Activated T-cell treated with anti-CD3 and anti-CD28 coated beads, Interleukin-2, amount 50 U/mL, for 48 hours (primary cell): Measurements from ENCODE around the gene MSANTD2.
A peak's percentile ranks its signal among the peaks of the same experiment; 100 is the strongest.
"Not testable (repeated sequence)": the region's sequence is repeated elsewhere in the genome, so short reads cannot be mapped to it uniquely, and the experiment has no call there.

Experiments
- DNase-seq, 2 experiments: peaks; one replicate each; pipeline ENCODE4 v3.0.0-alpha.2; 2020

MSANTD2 gene

GRCh38 chr11:124817036-124817435 is 16.8 kb upstream of the MSANTD2 start:
- no peak for DNase-seq

- no peak for DNase-seq
Observed at GRCh38 chr11:124814739-124815138, 14.5 kb upstream of the MSANTD2 start.

- no peak for DNase-seq
Observed at GRCh38 chr11:124812876-124813275, 12.7 kb upstream of the MSANTD2 start.

GRCh38 chr11:124811399-124812125 is 11.4 kb upstream of the MSANTD2 start:
- no peak for DNase-seq

GRCh38 chr11:124807660-124808270 is 7.6 kb upstream of the MSANTD2 start:
- no peak for DNase-seq

- DNase-seq = no peak
Observed at GRCh38 chr11:124807201-124807600, 7.0 kb upstream of the MSANTD2 start.

DNA sequence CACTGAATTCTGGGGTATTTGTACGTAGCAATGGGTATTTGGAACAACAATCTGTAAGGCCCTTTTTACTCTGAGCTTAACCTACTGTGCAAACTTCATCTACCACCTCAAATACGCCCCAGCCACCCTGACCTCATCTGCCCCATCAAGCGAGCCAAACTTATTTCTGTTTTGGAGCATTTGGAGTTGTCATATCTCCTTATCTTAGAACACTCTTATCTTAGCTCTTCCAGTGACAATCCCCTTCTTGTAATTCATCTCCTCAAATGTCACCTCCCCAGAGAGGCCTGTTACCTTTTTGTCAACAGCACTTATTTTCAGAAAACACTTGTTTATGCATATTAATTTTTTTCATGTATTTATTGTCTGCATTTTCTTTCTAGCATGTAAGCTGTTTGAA is 4.7 kb upstream of the MSANTD2 start:
- DNase-seq = no peak

- DNase-seq = no peak
Observed at GRCh38 chr11:124801636-124802312, 1.6 kb upstream of the MSANTD2 start.

DNA sequence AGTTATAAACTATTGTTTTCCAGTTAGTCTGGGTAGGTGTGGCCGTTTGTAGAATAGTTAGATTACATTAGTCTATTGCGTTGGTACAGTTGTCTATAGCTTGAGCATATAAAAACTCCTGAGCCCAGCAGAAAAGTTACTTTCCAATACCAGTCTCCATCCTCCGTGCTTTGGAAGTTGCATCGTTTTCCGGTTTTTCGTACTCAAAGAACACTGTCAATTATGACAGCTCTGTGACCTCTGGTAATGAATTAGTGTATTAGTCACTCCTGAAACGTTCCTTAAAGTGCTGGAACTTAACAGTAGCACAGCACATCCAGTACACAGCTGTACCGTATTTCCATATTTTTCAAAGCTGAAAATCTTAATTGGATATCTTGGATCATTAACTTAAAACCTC is 808 bp upstream of the MSANTD2 start:
- no peak for DNase-seq

DNA sequence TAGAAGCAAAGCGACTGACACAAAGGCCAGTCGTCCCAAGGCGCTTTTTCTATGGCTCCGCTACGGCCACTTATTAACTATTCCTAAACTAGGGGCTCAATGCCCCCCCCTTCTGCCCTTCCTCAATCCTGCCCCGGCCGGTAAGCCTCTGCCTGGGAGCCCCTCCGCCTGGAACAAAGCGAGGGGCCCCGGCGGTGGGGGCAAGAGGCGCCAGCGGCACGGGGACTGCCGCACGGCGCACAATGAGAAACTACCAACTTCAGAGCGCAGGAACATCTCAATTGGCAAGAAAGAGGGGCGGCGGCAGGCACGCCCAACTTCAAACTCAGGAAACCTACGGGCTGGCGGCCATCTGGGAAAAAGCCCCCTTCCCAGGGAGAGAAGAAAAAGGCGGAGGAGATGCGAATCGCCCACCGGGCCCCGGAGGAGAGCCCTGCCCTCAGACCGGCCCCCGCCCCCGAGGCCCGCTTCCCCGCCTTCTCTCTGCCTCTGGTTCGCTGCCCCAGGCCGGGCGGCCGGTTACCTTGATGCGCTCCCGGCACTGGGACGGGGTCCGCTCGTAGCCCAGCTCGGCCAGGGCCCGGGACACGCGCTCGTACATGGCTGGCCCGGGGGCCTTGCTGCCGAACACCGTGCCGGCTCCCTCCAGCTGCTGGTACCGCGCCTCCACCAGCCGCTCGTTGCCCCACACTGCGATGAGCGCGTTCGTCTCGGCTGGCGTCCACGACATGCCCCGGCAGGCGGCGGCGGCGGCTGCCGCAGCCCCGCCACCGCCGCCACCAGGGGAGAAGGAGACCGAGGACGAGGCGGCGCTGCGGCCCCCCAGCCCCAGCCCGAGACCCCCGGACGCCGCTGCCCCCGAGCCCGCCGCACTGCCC is 619 bp downstream of the MSANTD2 start:
- DNase-seq = peak; percentile 58 to 70

DNA sequence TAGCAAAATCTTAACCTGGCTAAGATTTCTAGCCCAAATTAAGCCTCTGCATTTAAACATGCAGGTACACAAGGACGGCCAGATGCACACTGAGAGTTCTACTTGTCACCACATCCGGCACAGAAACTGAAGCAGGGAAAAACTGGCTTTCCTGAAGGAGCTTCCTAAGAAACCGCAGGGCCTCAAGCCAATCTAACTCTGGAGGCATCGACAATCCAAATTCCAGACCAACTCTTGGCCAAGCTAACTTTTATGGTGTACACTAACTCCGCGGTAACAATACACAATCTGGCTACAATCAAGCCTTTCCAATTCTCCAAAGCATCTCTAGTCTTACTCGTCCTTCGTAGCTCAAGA is 1.2 kb downstream of the MSANTD2 start:
- DNase-seq = peak; percentile 21 to 22

DNA sequence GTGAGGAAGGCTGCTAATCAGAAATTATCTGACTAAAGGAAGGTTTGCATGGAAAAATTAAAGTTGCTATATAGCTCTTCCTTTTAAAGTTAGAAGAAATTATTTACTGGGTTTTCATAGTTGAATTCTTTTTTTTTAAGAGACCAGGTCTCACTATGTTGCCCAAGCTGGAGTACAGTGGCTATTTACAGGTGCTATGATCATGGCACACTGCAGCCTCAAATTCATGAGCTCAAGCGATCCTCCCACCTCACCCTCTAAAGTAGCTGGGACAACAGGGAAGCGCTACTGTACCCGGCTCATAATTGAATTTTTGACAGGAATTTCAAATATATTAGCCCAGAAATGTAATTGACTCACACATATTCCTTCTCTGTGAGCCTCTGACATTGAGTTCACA is 3.9 kb downstream of the MSANTD2 start:
- no peak for DNase-seq

DNA sequence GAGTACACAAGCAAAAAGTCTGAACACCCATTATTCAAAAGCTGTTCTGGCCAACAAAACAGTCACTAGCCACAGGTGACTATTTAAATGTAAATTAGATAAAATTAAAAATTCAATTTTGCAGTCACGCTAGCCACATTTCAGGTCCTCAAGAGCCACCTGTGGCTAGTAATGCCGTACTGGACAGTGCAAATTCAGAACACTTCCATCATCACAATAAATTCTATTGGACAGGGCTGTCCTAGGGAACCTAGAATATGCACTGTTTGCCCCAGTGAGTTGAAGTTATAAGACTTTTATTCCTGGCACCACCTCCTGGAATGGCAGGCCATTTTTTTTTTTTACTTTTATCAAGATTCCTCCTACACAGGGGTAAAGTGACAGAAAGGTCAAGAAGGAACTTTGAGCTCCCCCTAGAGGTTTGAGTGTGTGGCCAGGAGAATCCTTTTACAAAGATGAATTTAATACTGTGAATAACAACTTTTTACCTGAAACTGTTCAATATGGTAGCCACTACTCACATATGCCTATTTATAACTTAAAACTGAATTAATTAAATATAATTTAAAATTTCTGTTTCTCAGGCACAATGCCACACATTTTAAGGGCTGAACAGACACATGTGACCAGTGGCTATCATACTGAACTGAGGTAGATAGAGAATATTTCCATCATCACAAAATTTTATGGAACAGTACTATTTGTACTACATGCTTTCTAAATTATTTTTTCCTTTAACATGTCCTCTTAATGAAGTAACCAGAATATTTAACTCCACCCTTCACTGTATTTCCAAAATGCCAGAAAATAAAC is 6.5 kb downstream of the MSANTD2 start:
- DNase-seq = no peak

DNA sequence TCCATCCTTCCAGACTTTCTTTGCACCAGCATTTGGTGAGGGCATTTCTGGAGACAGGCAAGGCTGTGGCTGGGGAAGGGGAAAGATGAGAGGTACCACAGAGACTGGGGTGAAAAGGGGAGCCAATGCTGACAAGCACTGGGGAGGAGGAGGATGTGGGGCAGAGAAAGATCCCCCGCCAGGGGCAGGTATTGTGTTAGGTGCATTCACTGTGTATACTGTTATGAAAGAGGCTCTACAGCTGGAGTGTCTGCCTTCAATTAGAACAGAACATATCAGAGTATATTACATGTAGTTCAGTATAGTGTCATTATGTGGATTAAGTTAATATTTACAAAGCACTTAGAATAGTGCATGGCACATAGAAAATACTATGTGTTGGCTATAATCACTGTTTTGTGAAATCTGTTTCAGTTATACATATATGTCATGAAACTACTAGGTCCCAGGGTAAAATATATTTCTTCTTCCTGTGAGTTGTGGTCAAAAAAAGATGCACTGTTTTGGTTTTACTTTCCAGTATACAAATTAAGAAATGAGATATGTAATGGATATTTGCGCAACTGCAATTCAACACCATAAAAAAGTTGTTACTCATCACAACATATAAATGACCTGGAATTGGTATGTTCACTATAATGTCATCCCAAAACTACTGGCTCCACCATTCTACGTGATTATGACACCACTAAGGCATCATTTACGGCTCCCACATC is 8.4 kb downstream of the MSANTD2 start:
- no peak for DNase-seq

DNA sequence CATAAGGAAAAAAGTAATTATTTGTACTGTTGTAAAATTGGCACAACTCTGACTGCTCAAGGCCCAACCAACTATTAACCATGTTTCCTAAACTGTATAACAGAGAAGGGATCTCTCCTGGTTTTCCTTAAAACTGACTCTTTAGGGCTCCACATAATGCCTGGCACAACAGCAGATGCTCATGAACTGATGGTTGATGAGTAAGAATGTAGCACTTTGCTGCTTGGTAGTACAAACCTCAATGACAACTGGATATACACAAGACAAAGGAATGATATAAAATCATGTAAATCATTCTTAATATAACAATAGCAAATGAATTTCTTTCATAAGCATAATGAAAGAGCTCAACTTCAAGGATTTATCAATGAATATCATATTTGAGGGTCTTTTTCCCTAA is 11.7 kb downstream of the MSANTD2 start:
- no peak for DNase-seq

DNA sequence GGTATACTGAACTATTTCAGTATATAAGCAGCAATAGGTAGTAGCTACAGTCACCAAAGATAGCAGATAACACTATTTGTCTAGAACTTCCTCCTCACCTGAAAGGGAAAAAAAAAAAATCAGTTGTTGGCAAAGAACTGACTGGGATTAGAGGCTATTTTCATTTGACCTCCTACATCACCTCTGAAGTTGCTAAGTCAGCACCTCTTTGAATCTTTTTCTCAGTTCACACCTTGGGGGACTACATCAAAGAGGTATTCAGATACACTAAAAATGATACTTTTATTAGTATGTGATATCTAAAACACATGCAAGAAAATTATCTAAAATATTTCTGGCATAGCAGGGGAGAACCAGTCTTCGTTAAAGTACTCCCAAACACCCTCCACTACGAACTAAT is 16.2 kb downstream of the MSANTD2 start:
- no peak for DNase-seq

DNA sequence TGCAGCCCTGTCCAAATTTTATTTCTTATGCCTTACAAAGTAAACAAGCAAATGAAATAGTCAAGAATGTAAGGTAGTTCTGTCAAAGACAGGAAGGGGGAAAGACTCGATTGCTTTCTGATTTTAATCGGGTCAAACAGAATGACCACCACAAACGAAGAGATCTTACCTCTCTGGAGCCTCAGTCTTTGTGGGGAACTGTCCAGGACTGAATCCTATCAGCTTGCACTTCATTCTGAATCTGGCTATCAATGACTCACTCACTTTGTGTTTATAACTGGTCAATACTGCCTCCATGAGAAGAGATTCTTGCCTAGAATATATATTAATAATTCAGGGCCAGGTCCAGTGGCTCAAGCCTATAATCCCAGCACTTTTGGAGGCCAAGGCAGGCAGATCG is 17.2 kb downstream of the MSANTD2 start:
- DNase-seq = no peak

- DNase-seq = no peak
Observed at GRCh38 chr11:124779568-124779967, 20.6 kb downstream of the MSANTD2 start.

DNA sequence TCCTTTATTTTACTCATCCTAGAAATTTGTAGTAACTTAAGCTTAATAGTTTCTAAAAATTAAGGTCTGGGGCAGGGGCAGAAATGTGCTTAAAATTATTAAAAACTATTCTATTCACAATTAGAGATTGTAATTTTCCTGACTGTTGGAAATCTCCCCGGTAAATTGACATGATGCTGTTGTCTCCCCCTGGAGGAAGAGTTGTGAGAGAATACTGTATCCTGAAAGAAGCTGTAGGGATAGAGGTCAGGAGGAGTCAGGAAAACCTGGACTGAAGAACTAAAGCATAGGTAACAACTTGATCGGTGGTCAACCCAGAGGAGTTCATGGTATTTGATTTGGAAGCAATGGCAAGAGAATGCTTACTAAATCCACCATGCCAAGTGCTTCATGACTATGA is 21.9 kb downstream of the MSANTD2 start:
- no peak for DNase-seq

DNA sequence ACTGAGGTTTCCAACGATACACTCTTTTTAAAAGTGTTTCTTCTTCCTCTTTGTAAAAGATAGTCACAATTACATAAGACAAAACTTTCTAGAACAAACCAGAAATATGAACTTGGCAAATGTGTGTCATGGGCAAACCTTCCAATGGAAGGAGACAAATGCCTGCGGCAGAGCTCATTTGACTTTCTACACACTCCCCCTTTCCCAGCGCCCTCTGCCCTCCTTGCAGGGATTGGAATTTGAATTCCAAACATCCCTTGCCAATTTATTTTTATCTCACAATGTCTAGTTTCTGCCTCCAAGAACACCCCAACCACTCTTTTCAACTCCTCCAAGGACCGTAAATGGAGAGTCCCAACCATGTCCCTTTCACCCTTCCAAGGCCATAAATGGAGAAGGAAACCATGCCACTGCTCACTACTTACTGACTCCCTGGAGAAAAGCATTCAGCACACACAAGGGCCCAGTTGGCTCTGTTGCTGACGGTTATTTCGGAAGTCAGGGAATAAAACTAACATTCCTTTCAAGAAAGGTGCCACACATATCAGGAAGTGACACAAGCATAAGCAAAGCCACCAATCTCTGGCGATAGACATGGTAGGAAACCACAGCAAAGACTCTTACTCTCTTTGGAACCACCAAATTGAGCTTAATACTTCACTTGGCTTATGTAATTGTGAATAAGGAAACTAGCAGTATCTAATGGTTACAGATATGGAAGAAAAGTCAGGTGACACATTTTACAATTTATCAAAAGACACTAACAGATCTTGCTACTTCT is 23.2 kb downstream of the MSANTD2 start:
- DNase-seq = no peak

DNA sequence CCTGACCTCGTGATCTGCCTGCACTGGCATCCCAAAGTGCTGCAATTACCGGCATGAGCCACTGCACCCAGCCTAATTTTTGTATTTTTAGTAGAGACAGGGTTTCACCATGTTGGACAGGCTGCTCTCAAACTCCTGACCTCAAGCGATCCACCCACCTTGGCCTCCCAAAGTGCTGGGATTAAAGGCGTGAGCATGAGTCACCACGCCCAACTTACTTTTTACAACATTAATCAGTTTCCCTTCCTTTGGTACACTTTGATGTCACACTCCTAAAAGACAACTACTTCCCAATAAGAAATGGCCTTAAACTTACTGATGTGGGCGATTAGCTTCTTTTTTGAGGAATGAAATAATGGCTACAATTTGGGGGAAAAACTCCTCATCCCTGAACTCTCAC is 29.2 kb downstream of the MSANTD2 start:
- not testable (repeated sequence) for DNase-seq
